Measurements from ENCODE around the gene RPL37.
A peak's percentile ranks its signal among the peaks of the same experiment; 100 is the strongest.

The RPL37 gene

GRCh38 chr5:40838086-40838485 lies 3.1 kb upstream of the RPL37 start:
- Histone ChIP-seq H3K9me3 (ENCODE audit: insufficient read depth, low read length, severe bottlenecking) (no peaks in the 10 kb centered on the region), H2AFZ (ENCODE audit: low read depth, low read length) (no peak overlapping the region), H4K20me1 (ENCODE audit: insufficient read depth, low read length) (peaks cover 12% of the 10 kb centered on the region; the same call in 1 of the 2 replicates), H3K9ac (ENCODE audit: low read depth, low read length) (no peak overlapping the region), H3K27me3 (ENCODE audit: insufficient read depth, low read length, poor library complexity) (peaks cover 16% of the 10 kb centered on the region), H3K36me3 (ENCODE audit: insufficient read depth, low read length) (peaks cover 13% of the 10 kb centered on the region), H3K4me2 (ENCODE audit: insufficient read depth, low read length) (no peak overlapping the region), H3K4me3 (ENCODE audit: low read depth in 1 of 2, low read length in 2 of 2) (no peak overlapping the region), H3K4me1 (ENCODE audit: insufficient read depth, low read length) (peaks cover 20% of the 10 kb centered on the region), H3K79me2 (ENCODE audit: insufficient read depth, low read length) (peaks cover 19% of the 10 kb centered on the region), H3K27ac (ENCODE audit: low read length) (no peak overlapping the region)
- DNase-seq (no peak), ATAC-seq (ENCODE audit: insufficient read depth, low read depth) (no peak)
- TF ChIP-seq, protein P1, sequence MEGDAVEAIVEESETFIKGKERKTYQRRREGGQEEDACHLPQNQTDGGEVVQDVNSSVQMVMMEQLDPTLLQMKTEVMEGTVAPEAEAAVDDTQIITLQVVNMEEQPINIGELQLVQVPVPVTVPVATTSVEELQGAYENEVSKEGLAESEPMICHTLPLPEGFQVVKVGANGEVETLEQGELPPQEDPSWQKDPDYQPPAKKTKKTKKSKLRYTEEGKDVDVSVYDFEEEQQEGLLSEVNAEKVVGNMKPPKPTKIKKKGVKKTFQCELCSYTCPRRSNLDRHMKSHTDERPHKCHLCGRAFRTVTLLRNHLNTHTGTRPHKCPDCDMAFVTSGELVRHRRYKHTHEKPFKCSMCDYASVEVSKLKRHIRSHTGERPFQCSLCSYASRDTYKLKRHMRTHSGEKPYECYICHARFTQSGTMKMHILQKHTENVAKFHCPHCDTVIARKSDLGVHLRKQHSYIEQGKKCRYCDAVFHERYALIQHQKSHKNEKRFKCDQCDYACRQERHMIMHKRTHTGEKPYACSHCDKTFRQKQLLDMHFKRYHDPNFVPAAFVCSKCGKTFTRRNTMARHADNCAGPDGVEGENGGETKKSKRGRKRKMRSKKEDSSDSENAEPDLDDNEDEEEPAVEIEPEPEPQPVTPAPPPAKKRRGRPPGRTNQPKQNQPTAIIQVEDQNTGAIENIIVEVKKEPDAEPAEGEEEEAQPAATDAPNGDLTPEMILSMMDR (IDR thresholded peaks at IDR 0.05; ENCODE audit: borderline replicate concordance, extremely low read depth, low read length, poor library complexity, severe bottlenecking), result no peak
- TF ChIP-seq EZH2 (IDR thresholded peaks at IDR 0.05; ENCODE audit: borderline replicate concordance, low read depth, low read length, severe bottlenecking), result no peak

GRCh38 chr5:40834391-40834848 lies 602 bp downstream of the RPL37 start:
- Histone ChIP-seq H3K9me3 (ENCODE audit: insufficient read depth, low read length, severe bottlenecking) (no peaks in the 10 kb centered on the region), H3K27me3 (ENCODE audit: insufficient read depth, low read length, poor library complexity) (no peaks in the 10 kb centered on the region), H3K36me3 (ENCODE audit: insufficient read depth, low read length) (peaks cover 47% of the 10 kb centered on the region), H2AFZ (ENCODE audit: low read depth, low read length) (peak overlapping the region; percentile 85), H3K9ac (ENCODE audit: low read depth, low read length) (peak overlapping the region; percentile 78), H3K4me1 (ENCODE audit: insufficient read depth, low read length) (peaks cover 26% of the 10 kb centered on the region), H4K20me1 (ENCODE audit: insufficient read depth, low read length) (peaks cover 15% of the 10 kb centered on the region; the same call in 1 of the 2 replicates), H3K79me2 (ENCODE audit: insufficient read depth, low read length) (peaks cover 39% of the 10 kb centered on the region), H3K27ac (ENCODE audit: low read length) (peak overlapping the region; percentile 78), H3K4me3 (ENCODE audit: low read depth in 1 of 2, low read length in 2 of 2) (peak overlapping the region; percentile 64 to 86), H3K4me2 (ENCODE audit: insufficient read depth, low read length) (peak overlapping the region; percentile 66)
- TF ChIP-seq EZH2 (IDR thresholded peaks at IDR 0.05; ENCODE audit: borderline replicate concordance, low read depth, low read length, severe bottlenecking), result no peak
- TF ChIP-seq, protein P1 (IDR thresholded peaks at IDR 0.05; ENCODE audit: borderline replicate concordance, extremely low read depth, low read length, poor library complexity, severe bottlenecking), result no peak
- DNase-seq (peak; percentile 31), ATAC-seq (ENCODE audit: insufficient read depth, low read depth) (no peak)

DNA sequence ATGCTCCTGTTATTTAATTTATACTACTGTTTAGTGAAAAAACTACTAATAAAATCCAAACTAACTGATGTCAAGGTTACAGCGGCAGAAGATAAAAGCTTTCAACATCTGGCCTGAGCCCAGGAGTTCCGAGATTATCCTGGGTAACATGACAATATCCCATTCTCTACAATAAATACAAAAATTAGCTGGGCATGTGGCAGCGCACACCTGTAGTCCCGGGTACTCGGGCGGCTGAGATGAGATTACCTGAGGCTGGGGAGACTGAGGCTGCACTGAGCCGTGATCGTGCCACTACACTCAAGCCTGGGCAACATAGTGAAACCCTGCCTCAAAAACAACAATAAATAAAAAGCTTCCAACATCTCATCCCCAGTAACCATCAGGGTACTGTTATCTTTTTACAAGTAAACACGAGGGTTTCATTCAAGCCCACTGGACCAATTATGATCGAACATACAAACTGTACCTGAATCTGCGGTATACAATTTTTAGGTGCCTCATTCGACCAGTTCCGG lies 1.3 kb downstream of the RPL37 start:
- Histone ChIP-seq H2AFZ (ENCODE audit: low read depth, low read length) (no peak overlapping the region), H3K9me3 (ENCODE audit: insufficient read depth, low read length, severe bottlenecking) (no peaks in the 10 kb centered on the region), H3K79me2 (ENCODE audit: insufficient read depth, low read length) (peaks cover 39% of the 10 kb centered on the region), H3K4me3 (ENCODE audit: low read depth in 1 of 2, low read length in 2 of 2) (peak overlapping the region; percentile 64 to 86; a peak in 3 of 4 replicates), H3K9ac (ENCODE audit: low read depth, low read length) (peak overlapping the region; percentile 78), H3K4me1 (ENCODE audit: insufficient read depth, low read length) (peaks cover 26% of the 10 kb centered on the region), H4K20me1 (ENCODE audit: insufficient read depth, low read length) (peaks cover 15% of the 10 kb centered on the region; the same call in 1 of the 2 replicates), H3K27ac (ENCODE audit: low read length) (peak overlapping the region; percentile 78), H3K4me2 (ENCODE audit: insufficient read depth, low read length) (peak overlapping the region; percentile 66), H3K36me3 (ENCODE audit: insufficient read depth, low read length) (peaks cover 53% of the 10 kb centered on the region), H3K27me3 (ENCODE audit: insufficient read depth, low read length, poor library complexity) (no peaks in the 10 kb centered on the region)
- ATAC-seq (ENCODE audit: insufficient read depth, low read depth), result no peak
- DNase-seq, result no peak
- TF ChIP-seq EZH2 (IDR thresholded peaks at IDR 0.05; ENCODE audit: borderline replicate concordance, low read depth, low read length, severe bottlenecking), result no peak
- TF ChIP-seq, protein P1 (IDR thresholded peaks at IDR 0.05; ENCODE audit: borderline replicate concordance, extremely low read depth, low read length, poor library complexity, severe bottlenecking), result no peak
